ENCODE data around the gene SMYD3. TPM values are rescaled to one million over a fixed set of nuclear protein-coding genes. Genes with fewer than 3 reads are reported as not detected.
A peak's percentile ranks its signal among the peaks of the same experiment; 100 is the strongest.

The SMYD3 gene
- total and polyA plus RNA-seq, 9 of the 15 experiments (the other 6 are each of a cell fraction or from before 2014, with no cell fraction given) = 128 to 440 (median 197) TPM

DNA sequence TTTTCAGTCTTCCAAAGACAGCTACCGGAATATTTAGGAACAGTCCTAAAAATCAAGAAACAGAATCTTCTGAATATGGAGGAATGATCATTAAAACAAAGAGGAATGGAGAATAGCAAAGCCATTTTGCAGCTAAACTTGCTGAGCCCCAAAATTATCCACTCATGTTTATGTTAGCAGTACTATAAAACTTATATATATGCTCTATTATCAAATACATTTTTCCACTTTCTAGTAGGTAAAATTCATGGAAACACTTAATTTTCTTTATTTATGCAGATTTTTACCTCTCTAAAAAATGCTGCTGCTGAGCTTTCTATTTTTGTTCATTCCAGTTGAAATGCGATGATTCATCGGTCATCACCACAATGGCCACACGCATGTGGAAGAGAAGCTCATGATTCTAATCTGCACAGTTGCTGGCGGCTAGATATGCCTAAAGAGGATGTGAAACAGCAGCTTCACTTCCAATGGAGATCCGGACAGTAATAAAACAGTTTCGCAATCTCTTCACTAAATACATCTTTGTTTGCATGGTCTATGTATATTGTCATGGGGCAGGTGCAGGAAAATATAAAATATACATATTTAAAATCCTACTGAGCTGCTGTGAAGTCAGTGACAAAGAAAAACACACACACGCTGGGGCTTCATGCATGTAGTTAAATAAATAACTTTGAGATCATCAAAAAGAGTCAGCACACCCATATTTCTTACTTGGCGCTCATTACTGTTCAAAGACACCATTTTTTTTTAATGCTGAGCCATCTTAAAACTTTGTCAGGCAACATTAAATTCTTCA, 292.2 kb downstream of the SMYD3 start (continued):
- TF ChIP-seq GABPA (tag; conservative IDR thresholded peaks at IDR 0.05; ENCODE audit: low read depth) (peak; percentile 49; the same call in 1 of the 2 replicates), KAT8 (IDR thresholded peaks at IDR 0.05; ENCODE audit: low read depth) (no peak), RBM15 (IDR thresholded peaks at IDR 0.05; ENCODE audit: insufficient read depth, low read length) (no peak), TRIM28 (IDR thresholded peaks at IDR 0.05) (peak; percentile 44; the same call in 1 of the 2 replicates), GTF2F1 (IDR thresholded peaks at IDR 0.05; ENCODE audit: low read depth, low read length) (no peak), HLTF (IDR thresholded peaks at IDR 0.05) (no peak), HEY1 (CRISPR knock-in tag; IDR thresholded peaks at IDR 0.05; ENCODE audit: borderline replicate concordance) (0 out of 2 replicates have a peak, but pooled peaks have one; percentile 80), LARP7 (IDR thresholded peaks at IDR 0.05) (no peak), MAFF (IDR thresholded peaks at IDR 0.05; ENCODE audit: low read length) (peak; percentile 62), POLR2AphosphoS2 (IDR thresholded peaks at IDR 0.05; ENCODE audit: low read length) (no peak), MECOM (CRISPR knock-in tag; IDR thresholded peaks at IDR 0.05) (0 out of 2 replicates have a peak, but pooled peaks have one; percentile 27), DPF2 (IDR thresholded peaks at IDR 0.05) (peak; percentile 99), ZNF644 (tag; IDR thresholded peaks at IDR 0.05; ENCODE audit: low read depth) (peak; percentile 89; the same call in 1 of the 2 replicates), KLF6 (CRISPR knock-in tag; IDR thresholded peaks at IDR 0.05; ENCODE audit: borderline replicate concordance) (peak; percentile 56; the same call in 1 of the 2 replicates), HDAC2 (IDR thresholded peaks at IDR 0.05) (peak; percentile 93), MCM2 (IDR thresholded peaks at IDR 0.05; ENCODE audit: low read depth) (no peak)
- TF ChIP-seq, protein P1, sequence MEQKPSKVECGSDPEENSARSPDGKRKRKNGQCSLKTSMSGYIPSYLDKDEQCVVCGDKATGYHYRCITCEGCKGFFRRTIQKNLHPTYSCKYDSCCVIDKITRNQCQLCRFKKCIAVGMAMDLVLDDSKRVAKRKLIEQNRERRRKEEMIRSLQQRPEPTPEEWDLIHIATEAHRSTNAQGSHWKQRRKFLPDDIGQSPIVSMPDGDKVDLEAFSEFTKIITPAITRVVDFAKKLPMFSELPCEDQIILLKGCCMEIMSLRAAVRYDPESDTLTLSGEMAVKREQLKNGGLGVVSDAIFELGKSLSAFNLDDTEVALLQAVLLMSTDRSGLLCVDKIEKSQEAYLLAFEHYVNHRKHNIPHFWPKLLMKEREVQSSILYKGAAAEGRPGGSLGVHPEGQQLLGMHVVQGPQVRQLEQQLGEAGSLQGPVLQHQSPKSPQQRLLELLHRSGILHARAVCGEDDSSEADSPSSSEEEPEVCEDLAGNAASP (IDR thresholded peaks at IDR 0.05) = no peak
- TF ChIP-seq, protein P2, sequence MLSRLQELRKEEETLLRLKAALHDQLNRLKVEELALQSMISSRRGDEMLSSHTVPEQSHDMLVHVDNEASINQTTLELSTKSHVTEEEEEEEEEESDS (CRISPR knock-in tag; IDR thresholded peaks at IDR 0.05) = no peak
- TF ChIP-seq, protein P3, sequence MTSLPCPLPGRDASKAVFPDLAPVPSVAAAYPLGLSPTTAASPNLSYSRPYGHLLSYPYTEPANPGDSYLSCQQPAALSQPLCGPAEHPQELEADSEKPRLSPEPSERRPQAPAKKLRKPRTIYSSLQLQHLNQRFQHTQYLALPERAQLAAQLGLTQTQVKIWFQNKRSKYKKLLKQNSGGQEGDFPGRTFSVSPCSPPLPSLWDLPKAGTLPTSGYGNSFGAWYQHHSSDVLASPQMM (CRISPR knock-in tag; IDR thresholded peaks at IDR 0.05) = no peak
- TF ChIP-seq, protein P4, sequence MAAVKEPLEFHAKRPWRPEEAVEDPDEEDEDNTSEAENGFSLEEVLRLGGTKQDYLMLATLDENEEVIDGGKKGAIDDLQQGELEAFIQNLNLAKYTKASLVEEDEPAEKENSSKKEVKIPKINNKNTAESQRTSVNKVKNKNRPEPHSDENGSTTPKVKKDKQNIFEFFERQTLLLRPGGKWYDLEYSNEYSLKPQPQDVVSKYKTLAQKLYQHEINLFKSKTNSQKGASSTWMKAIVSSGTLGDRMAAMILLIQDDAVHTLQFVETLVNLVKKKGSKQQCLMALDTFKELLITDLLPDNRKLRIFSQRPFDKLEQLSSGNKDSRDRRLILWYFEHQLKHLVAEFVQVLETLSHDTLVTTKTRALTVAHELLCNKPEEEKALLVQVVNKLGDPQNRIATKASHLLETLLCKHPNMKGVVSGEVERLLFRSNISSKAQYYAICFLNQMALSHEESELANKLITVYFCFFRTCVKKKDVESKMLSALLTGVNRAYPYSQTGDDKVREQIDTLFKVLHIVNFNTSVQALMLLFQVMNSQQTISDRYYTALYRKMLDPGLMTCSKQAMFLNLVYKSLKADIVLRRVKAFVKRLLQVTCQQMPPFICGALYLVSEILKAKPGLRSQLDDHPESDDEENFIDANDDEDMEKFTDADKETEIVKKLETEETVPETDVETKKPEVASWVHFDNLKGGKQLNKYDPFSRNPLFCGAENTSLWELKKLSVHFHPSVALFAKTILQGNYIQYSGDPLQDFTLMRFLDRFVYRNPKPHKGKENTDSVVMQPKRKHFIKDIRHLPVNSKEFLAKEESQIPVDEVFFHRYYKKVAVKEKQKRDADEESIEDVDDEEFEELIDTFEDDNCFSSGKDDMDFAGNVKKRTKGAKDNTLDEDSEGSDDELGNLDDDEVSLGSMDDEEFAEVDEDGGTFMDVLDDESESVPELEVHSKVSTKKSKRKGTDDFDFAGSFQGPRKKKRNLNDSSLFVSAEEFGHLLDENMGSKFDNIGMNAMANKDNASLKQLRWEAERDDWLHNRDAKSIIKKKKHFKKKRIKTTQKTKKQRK (IDR thresholded peaks at IDR 0.05; ENCODE audit: borderline replicate concordance, low read depth, low read length) = no peak
- TF ChIP-seq, protein P5, sequence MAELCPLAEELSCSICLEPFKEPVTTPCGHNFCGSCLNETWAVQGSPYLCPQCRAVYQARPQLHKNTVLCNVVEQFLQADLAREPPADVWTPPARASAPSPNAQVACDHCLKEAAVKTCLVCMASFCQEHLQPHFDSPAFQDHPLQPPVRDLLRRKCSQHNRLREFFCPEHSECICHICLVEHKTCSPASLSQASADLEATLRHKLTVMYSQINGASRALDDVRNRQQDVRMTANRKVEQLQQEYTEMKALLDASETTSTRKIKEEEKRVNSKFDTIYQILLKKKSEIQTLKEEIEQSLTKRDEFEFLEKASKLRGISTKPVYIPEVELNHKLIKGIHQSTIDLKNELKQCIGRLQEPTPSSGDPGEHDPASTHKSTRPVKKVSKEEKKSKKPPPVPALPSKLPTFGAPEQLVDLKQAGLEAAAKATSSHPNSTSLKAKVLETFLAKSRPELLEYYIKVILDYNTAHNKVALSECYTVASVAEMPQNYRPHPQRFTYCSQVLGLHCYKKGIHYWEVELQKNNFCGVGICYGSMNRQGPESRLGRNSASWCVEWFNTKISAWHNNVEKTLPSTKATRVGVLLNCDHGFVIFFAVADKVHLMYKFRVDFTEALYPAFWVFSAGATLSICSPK (IDR thresholded peaks at IDR 0.05; ENCODE audit: borderline replicate concordance) = no peak
- TF ChIP-seq, protein P6, sequence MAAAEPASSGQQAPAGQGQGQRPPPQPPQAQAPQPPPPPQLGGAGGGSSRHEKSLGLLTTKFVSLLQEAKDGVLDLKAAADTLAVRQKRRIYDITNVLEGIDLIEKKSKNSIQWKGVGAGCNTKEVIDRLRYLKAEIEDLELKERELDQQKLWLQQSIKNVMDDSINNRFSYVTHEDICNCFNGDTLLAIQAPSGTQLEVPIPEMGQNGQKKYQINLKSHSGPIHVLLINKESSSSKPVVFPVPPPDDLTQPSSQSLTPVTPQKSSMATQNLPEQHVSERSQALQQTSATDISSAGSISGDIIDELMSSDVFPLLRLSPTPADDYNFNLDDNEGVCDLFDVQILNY (CRISPR knock-in tag; IDR thresholded peaks at IDR 0.05) = no peak

Measured in K562 (cell line).